SKM-1 treated with dmso at 0.1 percent for 144 hours (cell line): Measurements from ENCODE around the gene PIP5K1C.
"Not testable (repeated sequence)": the region's sequence is repeated elsewhere in the genome, so short reads cannot be mapped to it uniquely, and the experiment has no call there.

Source experiments
- DNase-seq: peaks from one replicate; lab custom pipeline; 2025; ENCODE audit not compliant: unreplicated experiment; lab: John Stamatoyannopoulos, UW

The PIP5K1C gene

DNA sequence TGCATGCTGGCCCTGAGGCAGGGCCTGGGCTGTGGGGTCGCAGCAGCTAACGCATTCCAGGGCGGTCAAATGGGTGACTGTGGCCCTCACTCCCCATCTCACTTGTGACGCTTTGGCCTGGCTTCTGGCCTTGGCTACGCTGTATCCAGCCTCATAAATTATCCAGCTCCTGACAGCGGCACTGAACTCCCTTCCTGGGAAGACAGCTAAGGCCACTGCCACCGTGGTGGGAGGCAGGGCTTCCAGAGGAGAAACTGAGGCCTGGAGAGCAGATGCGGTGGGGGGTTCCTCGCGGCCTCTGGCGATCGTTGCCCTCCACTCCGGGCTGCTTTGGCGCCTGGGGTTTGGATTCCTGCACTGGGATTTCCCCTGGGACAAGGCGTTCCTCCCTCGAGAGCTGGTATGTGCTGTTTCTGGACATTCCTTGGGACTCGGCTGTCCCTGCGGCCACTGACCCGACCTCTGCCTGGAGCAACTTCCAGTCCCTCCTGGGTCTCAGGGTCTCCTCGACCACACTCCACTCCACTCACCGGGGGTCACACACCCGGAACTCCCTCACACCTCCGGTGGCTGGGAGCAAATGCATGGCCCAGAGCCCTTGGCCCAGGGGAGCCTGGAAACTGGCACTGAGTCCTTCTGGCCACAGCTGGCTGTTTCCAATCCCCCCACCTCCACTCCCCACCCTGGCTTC lies 97.0 kb downstream of the PIP5K1C start:
- no peak for DNase-seq

DNA sequence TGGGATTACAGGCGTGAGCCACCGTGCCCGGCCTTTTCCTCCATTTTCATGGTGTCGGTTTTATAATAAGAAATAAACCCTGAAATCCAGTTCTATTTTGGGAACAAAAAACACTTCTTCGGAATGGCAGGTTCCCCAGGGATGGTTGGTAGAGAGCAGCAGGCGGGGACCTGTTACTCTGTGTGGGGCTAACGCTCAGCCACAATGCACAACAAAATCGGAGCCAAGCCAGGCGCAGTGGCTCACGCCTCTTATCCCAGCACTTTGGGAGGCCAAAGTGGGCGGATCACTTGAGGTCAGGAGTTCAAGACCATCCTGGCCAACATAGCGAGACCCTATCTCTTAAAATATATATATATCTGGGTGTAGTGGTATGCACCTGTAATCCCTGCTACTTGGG lies 99.2 kb downstream of the PIP5K1C start:
- no peak for DNase-seq

DNA sequence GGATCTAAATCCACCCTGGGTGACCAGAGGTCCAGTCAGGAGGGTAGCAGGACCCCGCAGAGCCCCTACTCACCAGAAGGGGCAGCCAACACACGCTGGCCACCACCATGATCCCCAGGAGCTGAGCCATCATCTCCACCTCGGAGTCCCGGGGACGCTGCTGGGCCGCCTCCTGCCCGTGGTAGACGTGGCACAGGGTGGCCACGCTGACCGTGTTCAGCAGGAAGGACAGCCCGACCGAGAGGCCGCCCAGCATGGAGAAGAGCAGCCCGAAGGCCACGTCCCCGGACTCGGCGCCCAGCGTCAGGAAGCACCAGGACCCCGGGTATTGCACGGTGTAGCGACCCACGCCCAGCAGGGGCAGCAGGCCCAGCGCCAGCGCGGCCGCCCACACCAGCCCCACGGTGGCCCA lies 100.5 kb downstream of the PIP5K1C start:
- no peak for DNase-seq

DNA sequence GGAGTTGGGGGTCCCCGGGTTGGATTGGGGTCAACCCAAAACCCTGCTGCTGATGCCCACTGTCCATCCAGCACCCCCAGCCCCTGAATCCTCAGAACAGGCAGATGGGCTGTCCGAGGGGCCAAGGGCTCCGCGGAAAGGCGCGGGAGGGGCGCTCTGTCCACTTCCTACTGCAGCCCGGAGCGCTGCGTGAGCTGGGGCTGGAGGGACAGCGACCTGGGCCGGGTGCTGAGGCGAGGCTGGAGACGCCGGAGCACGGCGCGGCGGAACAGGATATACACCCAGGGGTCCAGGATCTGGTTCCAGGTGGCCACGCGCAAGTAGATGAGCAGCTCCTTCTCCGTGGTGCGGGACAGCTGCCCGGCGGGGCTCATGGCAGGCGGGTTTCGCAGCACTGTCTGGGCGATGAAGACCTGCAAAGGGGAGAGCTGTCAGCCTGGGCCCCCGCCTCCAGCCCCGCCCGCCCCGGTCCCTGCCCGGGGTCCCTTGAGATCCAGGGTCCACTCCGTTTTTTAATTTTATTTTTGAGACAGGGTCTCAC lies 104.7 kb downstream of the PIP5K1C start:
- no peak for DNase-seq

DNA sequence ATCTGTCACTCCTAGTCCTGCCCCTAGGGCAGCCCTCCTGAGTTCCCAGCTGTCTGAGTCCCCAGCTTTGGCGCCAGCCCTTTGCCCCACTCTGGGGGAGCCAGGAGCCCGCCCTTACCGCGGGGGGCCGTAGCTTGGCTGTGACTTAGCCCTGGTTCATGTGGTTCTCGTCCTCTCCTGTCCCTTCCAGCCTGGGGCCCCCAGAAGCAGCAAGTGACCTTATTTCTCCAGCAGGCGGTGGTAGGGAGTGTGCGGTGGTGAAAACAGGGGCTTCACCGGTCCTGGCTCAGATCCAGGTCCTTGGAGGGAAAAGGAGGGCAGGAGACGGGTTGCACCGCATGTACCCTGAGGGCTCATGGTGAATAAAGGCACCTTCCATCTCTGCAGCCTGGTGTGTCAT lies 107.1 kb downstream of the PIP5K1C start:
- no peak for DNase-seq

DNA sequence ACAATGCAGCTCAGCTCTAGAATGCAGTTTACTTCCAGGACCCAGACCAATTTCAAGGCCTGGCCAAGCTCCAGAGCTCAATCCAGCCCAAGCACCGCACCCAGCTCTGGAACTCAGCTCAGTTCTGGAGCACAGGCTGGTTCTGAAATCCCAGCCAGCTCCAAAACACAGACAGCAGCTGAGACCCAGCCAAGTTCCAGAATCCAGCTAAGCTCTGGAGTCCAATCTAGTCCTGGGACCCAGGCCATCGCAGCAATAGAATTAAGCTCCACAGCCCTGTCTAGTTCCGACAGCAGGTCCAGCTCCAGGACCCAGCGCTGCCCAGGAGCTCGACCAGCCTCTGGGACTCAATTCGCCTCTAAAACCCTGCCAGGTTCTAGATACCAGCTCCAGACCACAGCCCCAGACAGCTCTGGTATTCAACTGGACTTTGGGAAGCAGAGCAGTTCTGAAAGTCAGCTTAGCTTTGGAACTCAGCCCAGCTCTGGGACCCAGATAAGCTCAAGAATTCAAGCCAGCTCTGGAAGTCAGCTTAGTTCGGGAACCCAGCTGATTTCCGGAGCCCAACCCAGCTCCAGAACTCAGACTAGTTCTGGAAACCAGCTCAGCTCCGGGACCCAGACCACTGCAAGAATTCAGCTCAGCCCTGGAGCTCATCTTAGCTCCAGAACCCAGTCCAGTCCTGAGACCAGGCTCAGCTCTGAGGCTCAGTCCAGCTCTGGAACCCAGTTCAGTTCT lies 108.2 kb downstream of the PIP5K1C start:
- DNase-seq, result no peak

DNA sequence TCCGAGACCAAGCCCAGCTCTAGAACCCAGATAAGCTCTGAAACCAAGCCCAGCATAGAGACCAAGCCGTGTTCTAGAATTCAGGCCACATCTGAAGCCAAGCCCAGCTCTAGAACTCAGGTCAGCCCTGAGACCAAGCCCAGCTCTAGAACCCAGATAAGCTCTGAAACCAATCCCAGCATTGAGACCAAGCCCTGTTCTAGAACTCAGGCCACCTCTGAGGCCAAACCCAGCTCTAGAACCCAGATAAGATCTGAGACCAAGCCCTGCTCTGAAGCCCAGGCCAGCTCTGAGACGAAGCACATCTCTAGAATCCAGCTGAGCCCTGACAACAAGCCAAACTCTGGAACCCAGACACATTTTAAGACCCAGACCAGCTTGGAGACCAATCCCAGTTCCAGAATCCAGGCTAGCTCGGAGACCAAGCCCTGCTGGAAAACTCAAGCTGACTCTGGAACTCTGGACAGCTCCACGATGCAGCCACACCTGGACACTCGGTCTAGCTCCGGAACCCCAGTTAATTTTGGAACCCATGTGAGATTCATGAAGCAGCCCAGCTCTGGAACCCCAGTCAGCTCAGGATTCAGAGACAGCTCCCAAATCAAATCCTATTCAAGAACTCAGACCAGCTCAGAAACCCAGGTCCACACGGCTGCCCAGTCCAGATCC lies 109.1 kb downstream of the PIP5K1C start:
- no peak for DNase-seq

DNA sequence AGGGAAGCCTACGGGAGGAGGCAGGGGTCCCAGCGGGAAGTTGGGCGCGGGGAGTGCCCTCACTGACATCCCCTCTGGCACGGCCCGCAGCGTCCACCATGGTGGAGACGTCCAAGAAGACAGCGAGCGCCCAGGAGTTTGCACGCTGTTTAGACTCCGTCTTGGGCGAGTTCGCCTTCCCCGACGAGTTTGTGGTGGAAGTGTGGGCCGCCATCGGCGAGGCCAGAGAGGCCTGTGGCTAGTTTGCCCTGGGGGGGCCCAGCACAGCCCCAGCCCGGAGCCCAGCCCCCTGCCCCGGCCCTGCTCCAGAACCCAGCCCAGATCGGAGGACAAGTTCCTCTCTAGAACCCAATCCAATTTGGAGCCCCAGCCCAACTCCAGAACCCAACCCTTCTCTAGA lies 110.3 kb downstream of the PIP5K1C start:
- no peak for DNase-seq

DNA sequence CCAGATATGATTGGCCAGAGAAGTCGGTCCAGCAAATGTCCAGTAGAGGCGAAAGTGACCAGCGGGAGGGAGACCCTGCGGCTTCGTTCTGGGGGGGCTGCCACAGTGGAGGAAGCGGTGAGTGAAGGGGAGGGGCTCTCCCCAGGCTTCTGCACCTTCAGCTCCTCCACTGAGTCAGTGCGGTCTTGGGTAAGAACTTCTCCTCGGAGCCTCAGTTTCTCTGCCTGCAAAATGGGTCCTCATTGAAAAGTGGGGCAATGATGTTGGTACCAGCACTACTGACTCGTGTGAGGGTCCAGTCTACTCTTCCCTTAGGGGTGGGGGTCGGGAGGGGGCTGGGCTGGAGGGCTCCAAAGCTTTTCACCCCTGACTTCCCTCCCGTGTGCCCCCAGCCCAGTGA lies 110.8 kb downstream of the PIP5K1C start:
- DNase-seq, result no peak

DNA sequence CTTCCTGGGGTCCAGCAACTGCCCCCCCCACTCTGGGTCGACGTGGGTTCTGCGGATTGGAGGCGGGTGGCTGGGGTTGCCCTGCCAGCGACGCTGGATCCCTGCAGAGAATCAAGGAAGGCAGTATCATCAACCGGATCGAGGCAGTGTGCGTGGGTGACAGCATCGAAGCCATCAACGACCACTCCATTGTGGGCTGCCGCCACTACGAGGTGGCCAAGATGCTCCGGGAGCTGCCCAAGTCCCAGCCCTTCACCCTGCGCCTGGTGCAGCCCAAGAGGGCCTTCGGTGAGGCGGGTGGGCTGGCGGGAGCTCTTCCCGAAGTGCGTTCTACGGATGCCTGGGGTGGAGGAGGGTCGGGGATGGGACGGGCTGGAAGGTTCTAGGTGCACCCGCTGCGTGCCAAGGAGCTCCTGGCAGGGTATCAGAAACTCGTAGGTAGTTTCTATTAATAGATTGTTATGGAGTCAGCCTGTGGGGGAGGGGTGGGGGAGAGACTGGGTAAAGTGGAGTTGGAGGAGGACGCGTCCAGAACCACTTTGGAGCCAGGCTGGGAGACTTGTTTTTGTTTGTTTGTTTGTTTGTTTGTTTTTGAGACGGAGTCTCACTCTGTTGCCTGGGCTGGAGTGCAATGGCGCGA lies 113.4 kb downstream of the PIP5K1C start:
- no peak for DNase-seq

DNA sequence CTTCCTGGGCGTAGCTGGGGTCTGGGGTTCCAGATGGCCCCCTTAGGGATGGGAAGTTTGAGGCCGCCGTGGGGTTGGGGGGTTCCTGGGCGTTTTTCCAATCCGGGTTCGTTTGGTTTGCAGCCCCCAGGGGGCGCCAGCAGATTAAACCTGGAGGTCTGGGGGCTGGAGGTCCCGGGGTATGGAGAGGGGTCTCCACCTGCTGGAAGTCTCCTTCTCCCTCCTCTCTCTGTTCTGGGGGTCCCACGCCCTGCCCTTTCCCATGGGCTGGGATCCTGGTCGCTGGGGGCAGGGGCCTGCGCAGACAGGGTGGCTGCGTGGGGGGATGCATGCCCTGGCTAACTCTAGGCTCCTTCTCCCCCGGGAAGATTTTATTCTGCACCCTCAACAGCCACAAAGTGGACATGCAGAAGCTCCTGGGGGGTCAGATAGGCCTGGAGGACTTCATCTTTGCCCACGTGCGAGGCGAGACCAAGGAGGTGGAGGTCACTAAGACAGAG lies 114.1 kb downstream of the PIP5K1C start:
- DNase-seq, result no peak

DNA sequence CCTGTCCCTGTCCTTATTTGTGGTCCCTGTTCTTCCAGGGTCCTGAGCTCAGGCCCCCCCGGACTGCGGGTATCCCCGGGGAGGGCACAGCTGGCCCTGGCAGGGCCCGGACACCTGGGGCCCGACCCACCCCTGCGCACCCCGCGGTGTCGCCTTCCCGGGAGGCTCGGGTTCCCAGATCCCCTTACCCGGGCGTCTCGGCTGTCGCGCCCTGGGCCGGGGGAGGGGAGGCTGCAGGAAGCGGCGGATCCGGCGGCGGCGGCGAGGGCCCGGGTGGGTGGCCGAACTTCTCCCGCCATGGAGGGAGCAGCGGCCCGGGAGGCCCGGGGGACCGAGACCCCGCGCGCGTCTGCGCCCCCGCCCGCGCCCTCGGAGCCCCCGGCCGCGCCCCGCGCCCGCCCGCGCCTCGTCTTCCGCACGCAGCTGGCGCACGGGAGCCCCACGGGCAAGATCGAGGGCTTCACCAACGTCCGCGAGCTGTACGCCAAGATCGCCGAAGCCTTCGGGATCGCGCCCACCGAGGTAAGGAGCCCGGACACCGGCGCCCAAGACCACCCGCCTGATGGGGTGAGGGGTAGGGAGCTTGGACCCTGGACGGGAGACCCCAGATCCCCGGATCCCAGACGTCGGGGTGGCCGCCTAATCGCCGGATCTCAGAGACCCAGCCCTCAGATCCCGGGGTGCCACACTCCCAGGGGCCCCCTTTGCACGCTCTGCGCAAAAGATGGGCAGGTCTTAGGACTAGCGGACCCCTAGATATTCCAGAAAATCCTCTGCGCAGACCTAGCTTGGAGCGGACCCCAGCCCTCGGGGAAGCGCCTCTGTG lies 114.8 kb downstream of the PIP5K1C start, which contains the start of gene GIPC3:
TSS of gene GIPC3 (plus strand) at position 178 of the 826 bp plus-strand sequence. CDS start at position 298, 120 bp downstream.
- no peak for DNase-seq

DNA sequence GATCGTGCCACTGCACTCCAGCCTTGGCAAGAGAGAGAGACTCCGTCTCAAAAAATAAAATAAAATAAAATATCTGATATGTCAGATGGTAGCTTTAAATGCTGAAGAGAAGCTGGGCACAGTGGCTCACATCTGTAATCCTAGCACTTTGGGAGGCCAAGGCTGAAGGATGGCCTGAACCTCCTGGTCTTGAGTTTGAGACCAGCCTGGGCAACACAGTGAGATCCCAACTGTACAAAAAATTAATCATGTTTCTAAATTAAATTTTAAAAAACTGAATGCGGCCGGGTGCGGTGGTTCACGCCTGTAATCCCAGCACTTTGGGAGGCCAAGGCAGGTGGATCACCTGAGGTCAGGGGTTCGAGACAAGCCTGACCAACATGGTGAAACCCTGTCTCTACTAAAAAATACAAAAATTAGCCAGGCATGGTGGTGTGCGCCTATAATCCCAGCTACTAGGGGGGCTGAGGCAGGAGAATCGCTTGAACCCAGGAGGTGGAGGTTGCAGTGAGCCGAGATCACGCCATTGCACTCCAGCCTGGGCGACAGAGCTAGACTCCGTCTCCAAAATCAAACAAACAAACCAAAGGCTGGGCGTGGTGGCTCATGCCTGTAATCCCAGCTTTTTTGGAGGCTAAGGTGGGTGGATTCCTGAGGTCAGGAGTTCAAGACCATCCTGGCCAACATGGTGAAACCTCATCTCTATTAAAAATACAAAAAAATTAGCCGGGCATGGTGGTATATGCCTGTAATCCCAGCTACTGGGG lies 116.0 kb downstream of the PIP5K1C start:
- DNase-seq, result not testable (repeated sequence)

DNA sequence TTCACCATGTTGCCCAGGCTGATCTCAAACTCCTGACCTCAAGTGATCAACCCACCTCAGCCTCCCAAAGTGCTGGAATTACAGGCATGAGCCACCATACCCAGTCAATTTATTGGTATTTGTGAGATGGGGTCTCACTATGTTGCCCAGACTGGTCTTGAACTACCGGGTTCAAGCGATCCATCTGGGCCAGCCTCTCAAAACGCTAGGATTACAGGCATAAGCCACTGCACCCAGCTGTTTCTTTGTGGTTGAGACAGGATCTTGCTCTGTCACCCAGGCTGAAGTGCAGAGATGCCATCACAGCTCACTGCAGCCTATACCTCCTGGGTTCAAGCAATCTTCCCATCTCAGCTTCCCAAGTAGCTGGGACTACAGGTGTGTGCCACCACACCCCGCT lies 118.5 kb downstream of the PIP5K1C start:
- not testable (repeated sequence) for DNase-seq
